ENCODE data around the gene TST.

The TST gene

GRCh38 chr22:37061611-37062375, 42.5 kb upstream of the TST start:
- Histone ChIP-seq H3K4me1 (ENCODE audit: control insufficient read depth, insufficient read depth, low read length, poor library complexity, severe bottlenecking) (no peaks in the 10 kb centered on the region), H3K4me3 (ENCODE audit: insufficient read depth, low read depth, low read length, poor library complexity, severe bottlenecking) (no peak overlapping the region), H3K9me3 (ENCODE audit: control insufficient read depth, low read length) (no peaks in the 10 kb centered on the region), H3K27ac (ENCODE audit: insufficient read depth, low read length, poor library complexity, severe bottlenecking) (no peak overlapping the region), H3K27me3 (replicated peaks; ENCODE audit: control insufficient read depth, insufficient read depth, low read length, poor library complexity, severe bottlenecking) (no peaks in the 10 kb centered on the region), H3K36me3 (ENCODE audit: control insufficient read depth, insufficient read depth, low read length) (peaks cover 34% of the 10 kb centered on the region)
- DNase-seq = no peak

DNA sequence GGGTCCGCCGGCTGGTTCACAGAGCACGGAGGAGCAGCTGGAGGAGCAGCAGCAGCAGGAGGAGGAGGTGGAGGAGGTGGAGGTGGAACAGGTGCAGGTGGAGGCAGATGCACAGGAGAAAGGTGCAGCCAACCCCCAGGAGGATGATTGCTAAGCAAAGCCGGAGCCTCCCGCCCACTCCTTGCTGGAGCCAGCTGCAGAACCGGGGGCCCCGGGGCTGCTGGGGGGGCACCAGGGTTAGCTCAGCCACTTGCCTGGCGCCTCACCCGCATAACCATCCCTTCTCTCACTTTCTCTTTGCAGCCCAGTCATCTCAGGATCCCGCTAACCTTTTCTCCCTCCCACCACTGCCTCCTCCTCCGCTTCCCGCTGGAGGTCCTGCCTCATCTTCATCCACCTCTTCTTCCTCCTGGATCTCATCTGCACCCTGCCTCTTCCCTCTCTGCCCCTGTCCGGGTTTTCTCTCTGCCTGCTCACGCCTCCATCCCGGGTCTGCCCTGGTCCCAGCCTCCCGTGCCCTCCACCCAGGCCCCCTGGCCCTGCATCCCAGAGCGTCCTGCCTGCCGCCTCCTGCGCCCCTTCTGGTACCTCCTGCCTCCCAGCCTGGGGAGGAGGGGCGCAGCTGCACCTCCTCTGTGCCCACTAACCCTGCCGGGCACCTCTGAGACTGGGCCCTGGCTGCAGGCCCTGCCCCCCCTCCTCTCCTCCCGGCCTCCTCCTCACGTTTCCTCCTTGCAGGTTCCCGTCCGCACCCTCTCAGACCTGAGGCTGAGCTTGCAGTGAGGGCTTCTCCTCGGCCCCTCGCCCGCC, 41.8 kb upstream of the TST start:
- Histone ChIP-seq H3K27me3 (replicated peaks; ENCODE audit: control insufficient read depth, insufficient read depth, low read length, poor library complexity, severe bottlenecking) (no peaks in the 10 kb centered on the region), H3K4me1 (ENCODE audit: control insufficient read depth, insufficient read depth, low read length, poor library complexity, severe bottlenecking) (no peaks in the 10 kb centered on the region), H3K36me3 (ENCODE audit: control insufficient read depth, insufficient read depth, low read length) (peaks cover 42% of the 10 kb centered on the region), H3K27ac (ENCODE audit: insufficient read depth, low read length, poor library complexity, severe bottlenecking) (no peak overlapping the region), H3K4me3 (ENCODE audit: insufficient read depth, low read depth, low read length, poor library complexity, severe bottlenecking) (no peak overlapping the region), H3K9me3 (ENCODE audit: control insufficient read depth, low read length) (no peaks in the 10 kb centered on the region)
- no peak for DNase-seq

- no peaks in the 10 kb centered on the region for H3K4me1 ChIP-seq (ENCODE audit: control insufficient read depth, insufficient read depth, low read length, poor library complexity, severe bottlenecking)
- H3K4me3 ChIP-seq (ENCODE audit: insufficient read depth, low read depth, low read length, poor library complexity, severe bottlenecking) = no peak overlapping the region
- H3K36me3 ChIP-seq (ENCODE audit: control insufficient read depth, insufficient read depth, low read length) = peaks cover 46% of the 10 kb centered on the region
- H3K27ac ChIP-seq (ENCODE audit: insufficient read depth, low read length, poor library complexity, severe bottlenecking) = no peak overlapping the region
- DNase-seq = no peak
- no peaks in the 10 kb centered on the region for H3K9me3 ChIP-seq (ENCODE audit: control insufficient read depth, low read length)
- no peaks in the 10 kb centered on the region for H3K27me3 ChIP-seq (replicated peaks; ENCODE audit: control insufficient read depth, insufficient read depth, low read length, poor library complexity, severe bottlenecking)
These were observed 40.7 kb upstream of the TST start for GRCh38 chr22:37059876-37060449.

GRCh38 chr22:37058917-37059701, 39.9 kb upstream of the TST start:
- DNase-seq = no peak
- H3K36me3 ChIP-seq (ENCODE audit: control insufficient read depth, insufficient read depth, low read length) = peaks cover 47% of the 10 kb centered on the region
- H3K9me3 ChIP-seq (ENCODE audit: control insufficient read depth, low read length) = no peaks in the 10 kb centered on the region

GRCh38 chr22:37057796-37058510, 38.7 kb upstream of the TST start:
- no peak for DNase-seq
- Histone ChIP-seq H3K4me3 (ENCODE audit: insufficient read depth, low read depth, low read length, poor library complexity, severe bottlenecking) (no peak overlapping the region), H3K4me1 (ENCODE audit: control insufficient read depth, insufficient read depth, low read length, poor library complexity, severe bottlenecking) (no peaks in the 10 kb centered on the region), H3K27ac (ENCODE audit: insufficient read depth, low read length, poor library complexity, severe bottlenecking) (no peak overlapping the region), H3K27me3 (replicated peaks; ENCODE audit: control insufficient read depth, insufficient read depth, low read length, poor library complexity, severe bottlenecking) (no peaks in the 10 kb centered on the region), H3K36me3 (ENCODE audit: control insufficient read depth, insufficient read depth, low read length) (peaks cover 50% of the 10 kb centered on the region), H3K9me3 (ENCODE audit: control insufficient read depth, low read length) (no peaks in the 10 kb centered on the region)

More at GRCh38 chr22:37058917-37059701, 39.9 kb upstream of the TST start:
- no peak overlapping the region for H3K27ac ChIP-seq (ENCODE audit: insufficient read depth, low read length, poor library complexity, severe bottlenecking)
- H3K4me1 ChIP-seq (ENCODE audit: control insufficient read depth, insufficient read depth, low read length, poor library complexity, severe bottlenecking) = no peaks in the 10 kb centered on the region
- no peak overlapping the region for H3K4me3 ChIP-seq (ENCODE audit: insufficient read depth, low read depth, low read length, poor library complexity, severe bottlenecking)
- no peaks in the 10 kb centered on the region for H3K27me3 ChIP-seq (replicated peaks; ENCODE audit: control insufficient read depth, insufficient read depth, low read length, poor library complexity, severe bottlenecking)

DNA sequence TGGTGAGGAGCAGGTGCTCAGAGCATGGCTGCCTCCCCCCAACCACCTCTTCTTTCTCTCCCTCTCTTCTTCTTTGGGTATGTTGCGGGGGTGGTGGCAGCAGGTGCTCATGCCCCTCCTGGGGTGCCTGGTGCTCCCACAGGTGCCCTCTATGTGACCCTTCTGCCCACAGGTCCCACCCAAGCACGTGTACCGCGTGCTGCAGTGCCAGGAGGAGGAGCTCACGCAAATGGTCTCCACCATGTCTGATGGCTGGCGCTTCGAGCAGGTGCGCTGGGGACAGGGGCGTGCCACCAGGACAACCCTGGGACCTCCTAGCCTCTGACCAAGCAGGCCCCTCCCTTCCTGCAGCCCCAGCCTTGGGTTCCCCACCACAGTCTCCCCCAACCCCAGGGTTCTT, 38.0 kb upstream of the TST start:
- Histone ChIP-seq H3K36me3 (ENCODE audit: control insufficient read depth, insufficient read depth, low read length) (peaks cover 50% of the 10 kb centered on the region), H3K4me3 (ENCODE audit: insufficient read depth, low read depth, low read length, poor library complexity, severe bottlenecking) (no peak overlapping the region), H3K9me3 (ENCODE audit: control insufficient read depth, low read length) (no peaks in the 10 kb centered on the region), H3K4me1 (ENCODE audit: control insufficient read depth, insufficient read depth, low read length, poor library complexity, severe bottlenecking) (peaks cover 5% of the 10 kb centered on the region), H3K27me3 (replicated peaks; ENCODE audit: control insufficient read depth, insufficient read depth, low read length, poor library complexity, severe bottlenecking) (no peaks in the 10 kb centered on the region), H3K27ac (ENCODE audit: insufficient read depth, low read length, poor library complexity, severe bottlenecking) (no peak overlapping the region)
- no peak for DNase-seq

DNA sequence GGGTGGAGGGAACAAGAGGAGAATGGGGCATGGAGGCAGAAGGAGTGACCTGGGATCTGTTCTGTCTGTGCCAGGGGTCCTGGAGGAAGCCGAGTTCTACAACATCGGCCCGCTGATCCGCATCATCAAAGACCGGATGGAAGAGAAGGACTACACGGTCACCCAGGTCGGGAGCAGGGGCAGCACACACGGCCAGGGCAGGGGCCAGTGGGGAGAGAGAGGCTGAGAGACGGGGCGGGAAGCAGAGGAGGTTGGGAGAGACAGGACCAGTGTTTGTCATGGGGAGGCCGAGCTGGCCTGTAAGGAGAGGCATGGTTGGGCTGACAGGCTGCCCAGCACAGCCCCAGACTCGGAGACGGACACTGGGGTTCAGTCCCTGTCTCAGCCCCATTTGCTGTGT, 37.0 kb upstream of the TST start:
- Histone ChIP-seq H3K4me3 (ENCODE audit: insufficient read depth, low read depth, low read length, poor library complexity, severe bottlenecking) (no peak overlapping the region), H3K4me1 (ENCODE audit: control insufficient read depth, insufficient read depth, low read length, poor library complexity, severe bottlenecking) (peaks cover 7% of the 10 kb centered on the region), H3K27ac (ENCODE audit: insufficient read depth, low read length, poor library complexity, severe bottlenecking) (no peak overlapping the region), H3K9me3 (ENCODE audit: control insufficient read depth, low read length) (no peaks in the 10 kb centered on the region), H3K36me3 (ENCODE audit: control insufficient read depth, insufficient read depth, low read length) (peaks cover 50% of the 10 kb centered on the region), H3K27me3 (replicated peaks; ENCODE audit: control insufficient read depth, insufficient read depth, low read length, poor library complexity, severe bottlenecking) (no peaks in the 10 kb centered on the region)
- DNase-seq = no peak

DNA sequence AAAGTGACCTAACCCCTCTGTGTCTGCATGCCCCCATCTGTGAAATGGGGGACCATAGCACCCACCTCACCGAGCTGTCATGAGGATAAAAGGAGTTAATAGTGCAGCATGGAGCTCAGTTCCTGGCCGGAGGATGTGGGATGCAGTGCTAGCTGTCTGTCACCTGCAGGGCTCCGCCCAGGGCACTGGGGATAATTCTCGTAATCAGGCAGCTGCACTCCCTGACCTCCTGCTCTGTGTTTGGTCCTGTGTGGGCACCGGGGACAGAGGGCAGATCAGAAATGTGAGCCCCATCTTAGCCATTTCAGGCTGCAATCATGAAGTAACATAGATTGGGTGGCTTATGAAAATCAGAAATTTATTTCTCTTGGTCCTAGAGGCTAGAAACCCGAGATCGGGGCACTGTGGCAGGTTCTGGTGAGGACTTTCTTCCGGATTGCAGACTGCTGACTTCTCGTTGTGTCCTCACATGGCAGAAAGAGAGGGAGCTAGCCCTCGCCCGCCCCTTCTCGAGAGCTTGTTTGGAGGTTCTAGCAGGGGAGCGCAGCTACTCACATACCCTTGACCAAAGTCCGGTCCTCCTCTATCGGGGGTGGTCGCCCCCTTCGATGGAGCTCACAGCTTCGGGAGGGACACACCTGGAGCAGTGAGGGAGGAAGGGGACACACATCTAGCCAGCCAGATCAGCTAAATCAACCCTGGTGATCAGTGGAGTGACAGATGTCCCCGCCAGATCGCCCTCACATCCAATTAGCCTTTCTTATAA, 35.5 kb upstream of the TST start:
- DNase-seq = no peak
- no peaks in the 10 kb centered on the region for H3K9me3 ChIP-seq (ENCODE audit: control insufficient read depth, low read length)
- H3K27ac ChIP-seq (ENCODE audit: insufficient read depth, low read length, poor library complexity, severe bottlenecking) = no peak overlapping the region
- no peak overlapping the region for H3K4me3 ChIP-seq (ENCODE audit: insufficient read depth, low read depth, low read length, poor library complexity, severe bottlenecking)
- H3K4me1 ChIP-seq (ENCODE audit: control insufficient read depth, insufficient read depth, low read length, poor library complexity, severe bottlenecking) = peaks cover 7% of the 10 kb centered on the region
- H3K36me3 ChIP-seq (ENCODE audit: control insufficient read depth, insufficient read depth, low read length) = peaks cover 41% of the 10 kb centered on the region
- H3K27me3 ChIP-seq (replicated peaks; ENCODE audit: control insufficient read depth, insufficient read depth, low read length, poor library complexity, severe bottlenecking) = no peaks in the 10 kb centered on the region

- peaks cover 7% of the 10 kb centered on the region for H3K4me1 ChIP-seq (ENCODE audit: control insufficient read depth, insufficient read depth, low read length, poor library complexity, severe bottlenecking)
- H3K4me3 ChIP-seq (ENCODE audit: insufficient read depth, low read depth, low read length, poor library complexity, severe bottlenecking) = no peak overlapping the region
- DNase-seq = no peak
- H3K27ac ChIP-seq (ENCODE audit: insufficient read depth, low read length, poor library complexity, severe bottlenecking) = no peak overlapping the region
- no peaks in the 10 kb centered on the region for H3K27me3 ChIP-seq (replicated peaks; ENCODE audit: control insufficient read depth, insufficient read depth, low read length, poor library complexity, severe bottlenecking)
- no peaks in the 10 kb centered on the region for H3K9me3 ChIP-seq (ENCODE audit: control insufficient read depth, low read length)
- H3K36me3 ChIP-seq (ENCODE audit: control insufficient read depth, insufficient read depth, low read length) = peaks cover 34% of the 10 kb centered on the region
These were observed 34.8 kb upstream of the TST start for GRCh38 chr22:37054056-37054395.
